B cell (primary cell): Measurements from ENCODE around the gene CEP95.
A peak's percentile ranks its signal among the peaks of the same experiment; 100 is the strongest.

Source experiments
- CTCF ChIP-seq: fragments of 200-600 bp; IDR thresholded peaks from one replicate; pipeline ENCODE4 v1.8.0; 2022; ENCODE audit warnings: antibody characterized with exemption, mild to moderate bottlenecking
- EZH2 ChIP-seq: IDR thresholded peaks from 2 replicates; pipeline ENCODE4 v1.6.1; 2012; ENCODE audit warnings: borderline replicate concordance, low read depth, mild to moderate bottlenecking, moderate library complexity, low read length; ENCODE audit not compliant: insufficient read depth, poor library complexity, severe bottlenecking

- TF ChIP-seq CTCF (peak; percentile 72), EZH2 (no peak)
Observed at GRCh38 chr17:64507413-64507782, 621 bp downstream of the CEP95 start.
